H1 (cell line): Measurements from ENCODE around the gene RNF4. TPM values are rescaled to one million over a fixed set of nuclear protein-coding genes. Genes with fewer than 3 reads are reported as not detected.

Experiments used
- CTCF ChIA-PET: fragments of 300-600 bp; sonication (Branson Sonifier 250); formaldehyde crosslinking; loops from one replicate; lab custom pipeline; 2021; ENCODE audit not compliant: partially characterized antibody; lab: Charles Lee
- POLR2A ChIA-PET: fragments of 300-600 bp; sonication (Branson Sonifier 250); formaldehyde crosslinking; loops from one replicate; lab custom pipeline; 2021; ENCODE audit warnings: inconsistent platforms; ENCODE audit not compliant: partially characterized antibody; lab: Charles Lee
- DNase-seq, 2 experiments: peaks; one replicate each; pipeline versions ENCODE4 v3.0.0 to v3.0.0-alpha.2; 2010 to 2022; ENCODE audit warnings: low spot score in 2 of 2, low read depth in 1 of 2, mixed read lengths in 1 of 2
- FAIRE-seq: peaks from 2 replicates; lab custom pipeline; 2011; peaks lifted over from hg19 to GRCh38; lab: Jason Lieb, UNC
- H2AFZ ChIP-seq: 2 replicates; pipeline ENCODE4 v1.8.1; 2012; ENCODE audit warnings: low read length, inconsistent platforms
- H2AK5ac ChIP-seq: 2 replicates; pipeline ENCODE4 v1.6.1; 2013; ENCODE audit warnings: low read depth, low read length
- H2BK120ac ChIP-seq: replicated peaks from 2 replicates; pipeline ENCODE3; 2013; ENCODE audit warnings: low read depth, low read length, inconsistent platforms
- H2BK12ac ChIP-seq: 2 replicates; pipeline ENCODE4 v1.6.1; 2013; ENCODE audit warnings: low read depth, low read length
- H2BK15ac ChIP-seq: 2 replicates; pipeline ENCODE4 v1.6.1; 2013; ENCODE audit warnings: low read length
- H2BK20ac ChIP-seq: 2 replicates; pipeline ENCODE4 v1.6.1; 2013; ENCODE audit warnings: low read length
- H2BK5ac ChIP-seq: 2 replicates; pipeline ENCODE4 v1.6.1; 2013; ENCODE audit warnings: low read depth, low read length
- H3K14ac ChIP-seq: 2 replicates; pipeline ENCODE4 v1.6.1; 2013; ENCODE audit warnings: inconsistent platforms; ENCODE audit not compliant: insufficient read length
- H3K18ac ChIP-seq: 2 replicates; pipeline ENCODE4 v1.6.1; 2013; ENCODE audit warnings: low read length; ENCODE audit errors: extremely low read depth
- H3K23ac ChIP-seq: 2 replicates; pipeline ENCODE4 v1.6.1; 2013; ENCODE audit warnings: inconsistent platforms; ENCODE audit not compliant: insufficient read length
- H3K23me2 ChIP-seq: 2 replicates; pipeline ENCODE4 v1.6.1; 2013; ENCODE audit warnings: low read depth, low read length
- H3K27ac ChIP-seq: 2 replicates; pipeline ENCODE4 v1.6.1; 2011; ENCODE audit warnings: low read depth, low read length, inconsistent platforms
- H3K27me3 ChIP-seq, 4 experiments: replicated peaks in 1 of 4; 1 replicate in 1 of 4; 2 replicates in 3 of 4; pipeline versions ENCODE4 v1.6.1 to v1.8.1; 2011 to 2013; ENCODE audit warnings: low read length in 3 of 4, mild to moderate bottlenecking in 3 of 4, inconsistent platforms in 2 of 4, mixed read lengths in 2 of 4, moderate library complexity in 1 of 4; ENCODE audit not compliant: control insufficient read depth in 3 of 4, insufficient read depth in 3 of 4; ENCODE audit errors: extremely low read depth in 1 of 4
- H3K36me3 ChIP-seq, 4 experiments: 2 replicates each; pipeline versions ENCODE4 v1.6.1 to v1.8.1; 2011 to 2013; ENCODE audit warnings: mild to moderate bottlenecking in 4 of 4, low read length in 3 of 4, moderate library complexity in 2 of 4, control low read depth in 1 of 4, inconsistent platforms in 1 of 4; ENCODE audit not compliant: insufficient read depth in 4 of 4, control insufficient read depth in 2 of 4
- H3K4ac ChIP-seq: replicated peaks from 2 replicates; pipeline ENCODE3; 2013; ENCODE audit warnings: low read length, low read depth, mixed read lengths, inconsistent platforms; ENCODE audit not compliant: insufficient read length
- H3K4me1 ChIP-seq, 4 experiments: replicated peaks in 1 of 4; 1 replicate in 1 of 4; 2 replicates in 3 of 4; pipeline versions ENCODE4 v1.6.1 to v1.8.1; 2011 to 2013; ENCODE audit warnings: low read length in 3 of 4, inconsistent platforms in 2 of 4, mixed read lengths in 1 of 4; ENCODE audit not compliant: insufficient read depth in 4 of 4, control insufficient read depth in 3 of 4
- H3K4me2 ChIP-seq, 2 experiments: 2 replicates each; pipeline versions ENCODE4 v1.6.1 to v1.8.1; 2011 to 2013; ENCODE audit warnings: low read depth in 2 of 2, low read length in 2 of 2, control low read depth in 1 of 2, inconsistent platforms in 1 of 2, mild to moderate bottlenecking in 1 of 2; ENCODE audit not compliant: insufficient read depth in 1 of 2
- H3K4me3 ChIP-seq, 4 experiments: fragments of 200-600, 300-600 bp in 1 of 4; sonication (generic), shearing (Covaris generic), sonication (Bioruptor Twin) in 1 of 4; 2 replicates each; pipeline versions ENCODE4 v1.5.1 to v1.8.1; 2011 to 2016; ENCODE audit warnings: low read length in 4 of 4, low read depth in 3 of 4, control low read depth in 2 of 4, inconsistent platforms in 2 of 4, mild to moderate bottlenecking in 2 of 4, mixed read lengths in 1 of 4, moderate library complexity in 1 of 4; ENCODE audit not compliant: insufficient read depth in 2 of 4; ENCODE audit errors: extremely low read depth in 1 of 4
- H3K56ac ChIP-seq: replicated peaks from 2 replicates; pipeline ENCODE3; 2013; ENCODE audit warnings: low read depth, mild to moderate bottlenecking, mixed read lengths, low read length, inconsistent platforms; ENCODE audit not compliant: insufficient read length
- H3K79me1 ChIP-seq: 2 replicates; pipeline ENCODE4 v1.6.1; 2013; ENCODE audit warnings: low read depth, low read length, control low read depth
- H3K79me2 ChIP-seq, 2 experiments: 2 replicates each; pipeline versions ENCODE4 v1.6.1 to v1.8.1; 2012 to 2013; ENCODE audit warnings: low read length in 2 of 2, mild to moderate bottlenecking in 2 of 2, inconsistent platforms in 1 of 2; ENCODE audit not compliant: insufficient read depth in 2 of 2, control insufficient read depth in 1 of 2
- H3K9ac ChIP-seq, 4 experiments: replicated peaks in 1 of 4; 1 replicate in 1 of 4; 2 replicates in 3 of 4; pipeline versions ENCODE4 v1.6.1 to v1.8.1; 2011 to 2013; ENCODE audit warnings: low read depth in 3 of 4, low read length in 3 of 4, control low read depth in 2 of 4, mild to moderate bottlenecking in 2 of 4, moderate library complexity in 2 of 4, inconsistent platforms in 1 of 4; ENCODE audit errors: extremely low read depth in 1 of 4
- H3K9me3 ChIP-seq, 2 experiments: 2 replicates each; pipeline versions ENCODE4 v1.6.1 to v1.8.1; 2012 to 2013; ENCODE audit warnings: mild to moderate bottlenecking in 2 of 2, moderate library complexity in 2 of 2, control low read depth in 1 of 2, inconsistent platforms in 1 of 2, low read depth in 1 of 2, low read length in 1 of 2, mixed read lengths in 1 of 2; ENCODE audit not compliant: insufficient read depth in 2 of 2
- H4K20me1 ChIP-seq, 2 experiments: replicated peaks in 1 of 2; 2 replicates each; pipeline versions ENCODE3 to v1.8.1; 2011 to 2013; ENCODE audit warnings: inconsistent platforms in 2 of 2, low read length in 2 of 2, mild to moderate bottlenecking in 1 of 2; ENCODE audit not compliant: insufficient read depth in 2 of 2, control insufficient read depth in 1 of 2
- H4K5ac ChIP-seq: 2 replicates; pipeline ENCODE4 v1.6.1; 2013; ENCODE audit warnings: low read length, low read depth, mixed read lengths, inconsistent platforms; ENCODE audit not compliant: insufficient read length
- H4K8ac ChIP-seq: 2 replicates; pipeline ENCODE4 v1.8.0; 2013; ENCODE audit warnings: mild to moderate bottlenecking, moderate library complexity, low read length, inconsistent platforms; ENCODE audit not compliant: insufficient read depth; ENCODE audit errors: extremely low read depth
- H4K91ac ChIP-seq: replicated peaks from 2 replicates; pipeline ENCODE3; 2013; ENCODE audit warnings: low read length, mixed read lengths, inconsistent platforms; ENCODE audit not compliant: insufficient read length
- BACH1 ChIP-seq: IDR thresholded peaks from 2 replicates; pipeline ENCODE4 v1.6.1; 2012; ENCODE audit warnings: low read length, improper control_type of control experiment
- CREB1 ChIP-seq: IDR thresholded peaks from 2 replicates; pipeline ENCODE4 v1.6.1; 2012; ENCODE audit warnings: inconsistent platforms
- MAX ChIP-seq: IDR thresholded peaks from 2 replicates; pipeline ENCODE4 v1.6.1; 2012; ENCODE audit warnings: inconsistent platforms
- SAP30 ChIP-seq: fragments of 300-600 bp; sonication (generic); IDR thresholded peaks from 2 replicates; pipeline ENCODE4 v1.7.1; 2012; ENCODE audit warnings: low read length, moderate library complexity, mild to moderate bottlenecking, inconsistent platforms; ENCODE audit not compliant: insufficient read depth, insufficient replicate concordance
- SP4 ChIP-seq: IDR thresholded peaks from 2 replicates; pipeline ENCODE4 v1.6.1; 2012; ENCODE audit warnings: low read length, inconsistent platforms
- TAF7 ChIP-seq: optimal IDR thresholded peaks from 2 replicates; pipeline ENCODE3; 2011; ENCODE audit warnings: low read depth, mild to moderate bottlenecking, inconsistent platforms, low read length, moderate library complexity, borderline replicate concordance
- WGBS, 2 experiments: shearing (Covaris generic) in 1 of 2; methylation state at CpG; one replicate each; pipeline versions ENCODE4 v1.1.6 to v1.1.7; 2013 to 2015; ENCODE audit warnings: low lambda C conversion rate in 2 of 2, mixed read lengths in 2 of 2, inconsistent platforms in 1 of 2, low coverage in 1 of 2, missing lambda C conversion rate in 1 of 2; ENCODE audit not compliant: insufficient replicate concordance in 2 of 2, insufficient coverage in 1 of 2, insufficient read length in 1 of 2; ENCODE audit errors: extremely low coverage in 1 of 2, missing lambda C conversion rate in 1 of 2; 5-methylcytosine and 5-hydroxymethylcytosine counted together
- polyA plus RNA-seq, 7 experiments: library from polyadenylated mRNA; depleted of rRNA in 3 of 7; stranded (reverse) in 5 of 7; unstranded in 2 of 7; fragments of >200 nt in 5 of 7; fragments of 200-250 nt in 2 of 7; gene quantifications; 1 replicate in 5 of 7; 2 replicates in 1 of 7; 4 replicates in 1 of 7; pipeline versions ENCODE4 v1.2.1 to v1.2.3, GENCODE V29; 2011 to 2013; ENCODE audit warnings: missing spikeins in 2 of 7, mixed read lengths in 2 of 7
- total RNA-seq: library from RNA; stranded (reverse); fragmentation: NEBNext Ultra II Directional; extraction: Animal tissue kit (Norgen Biotek cat#: 25700); gene quantifications from 2 replicates; pipeline ENCODE4 v1.2.1, GENCODE V29; 2021

The RNF4 gene
- total and polyA plus RNA-seq, 2 of the 8 experiments (the other 6 are each of a cell fraction or from before 2014, with no cell fraction given) = 68.2 to 78.9 TPM

GRCh38 chr4:2449051-2449450, 19.9 kb upstream of the RNF4 start:
- H2BK120ac ChIP-seq = no peak overlapping the region
- no peak overlapping the region for H2BK15ac ChIP-seq
- no peak overlapping the region for H3K9ac ChIP-seq
- no peak overlapping the region for H4K5ac ChIP-seq
- no peaks in the 10 kb centered on the region for H3K79me1 ChIP-seq
- H3K4me2 ChIP-seq = no peak overlapping the region
- no peak overlapping the region for H3K27ac ChIP-seq
- H4K20me1 ChIP-seq = peaks cover 0 to 3% of the 10 kb centered on the region in 2 experiments
- H3K23me2 ChIP-seq = peaks cover 15% of the 10 kb centered on the region; the same call in 1 of the 2 replicates
- POLR2A ChIA-PET = no interaction called here
- H3K4me3 ChIP-seq = no peak overlapping the region
- H3K14ac ChIP-seq = no peak overlapping the region
- H2BK20ac ChIP-seq = no peak overlapping the region
- H3K4me1 ChIP-seq = no peaks in the 10 kb centered on the region
- H2AFZ ChIP-seq = no peak overlapping the region
- H4K8ac ChIP-seq = no peak overlapping the region
- H2AK5ac ChIP-seq = no peak overlapping the region
- H3K79me2 ChIP-seq = no peaks in the 10 kb centered on the region
- H3K27me3 ChIP-seq = no peaks in the 10 kb centered on the region
- 95% methylated on average over 8 of the region's 11 CpGs; no CpG with 5 or more reads in 1 of the 2 experiments for WGBS, 2 experiments
- TF ChIP-seq SP4 = no peak
- TF ChIP-seq BACH1 = no peak
- no peak for TF ChIP-seq TAF7
- no peak for TF ChIP-seq SAP30
- TF ChIP-seq MAX = no peak
- no peak for TF ChIP-seq CREB1
- no peak overlapping the region for H3K4ac ChIP-seq
- H4K91ac ChIP-seq = no peak overlapping the region
- H3K18ac ChIP-seq = no peak overlapping the region
- FAIRE-seq = no peak
- DNase-seq = no peak
- no peak overlapping the region for H2BK12ac ChIP-seq
- no peak overlapping the region for H2BK5ac ChIP-seq
- no peaks in the 10 kb centered on the region for H3K9me3 ChIP-seq
- no peak overlapping the region for H3K23ac ChIP-seq
- no peak overlapping the region for H3K56ac ChIP-seq
- no peaks in the 10 kb centered on the region for H3K36me3 ChIP-seq
- CTCF ChIA-PET = interaction anchor here (0.5 to 5.7 kb wide), 7 partner anchors 6 to 671 kb away, joined by 3 to 53 read pairs (median 3); no protein-coding TSS in a partner anchor
